ENCODE results near the gene NUBPL.
"Not testable (repeated sequence)": the region's sequence is repeated elsewhere in the genome, so short reads cannot be mapped to it uniquely, and the experiment has no call there.

NUBPL gene

GRCh38 chr14:31668348-31668747 lies 107.1 kb downstream of the NUBPL start:
- in situ Hi-C loops (cut with MboI; ENCODE audit: low sequenced_read_pairs), result no loop called here

GRCh38 chr14:31672709-31673108 lies 111.5 kb downstream of the NUBPL start:
- in situ Hi-C loops (cut with MboI; ENCODE audit: low sequenced_read_pairs), result no loop called here

DNA sequence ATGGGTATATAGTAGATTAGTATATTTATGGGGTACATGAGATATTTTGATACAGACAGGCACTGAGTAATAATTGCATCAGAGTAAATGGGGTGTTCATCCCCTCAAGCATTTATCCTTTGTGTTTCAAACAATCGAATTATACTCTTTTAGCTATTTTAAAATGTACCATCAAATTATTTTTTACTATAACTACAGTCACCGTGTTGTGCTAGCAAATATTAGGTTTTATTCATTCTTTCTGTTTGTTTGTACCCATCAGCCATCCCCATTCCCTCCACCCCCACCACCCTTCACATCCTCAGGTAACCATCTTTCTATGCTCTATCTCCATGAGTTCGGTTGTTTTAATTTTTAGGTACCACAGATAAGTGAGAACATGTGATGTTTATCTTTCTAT lies 115.8 kb downstream of the NUBPL start:
- in situ Hi-C loops (cut with MboI; ENCODE audit: low sequenced_read_pairs), result no loop called here

- in situ Hi-C loops (cut with MboI; ENCODE audit: low sequenced_read_pairs), result no loop called here
Measured at GRCh38 chr14:31677630-31678029, 116.4 kb downstream of the NUBPL start.

- in situ Hi-C loops (cut with MboI; ENCODE audit: low sequenced_read_pairs), result no loop called here
Measured at GRCh38 chr14:31678421-31679249, 117.4 kb downstream of the NUBPL start.

DNA sequence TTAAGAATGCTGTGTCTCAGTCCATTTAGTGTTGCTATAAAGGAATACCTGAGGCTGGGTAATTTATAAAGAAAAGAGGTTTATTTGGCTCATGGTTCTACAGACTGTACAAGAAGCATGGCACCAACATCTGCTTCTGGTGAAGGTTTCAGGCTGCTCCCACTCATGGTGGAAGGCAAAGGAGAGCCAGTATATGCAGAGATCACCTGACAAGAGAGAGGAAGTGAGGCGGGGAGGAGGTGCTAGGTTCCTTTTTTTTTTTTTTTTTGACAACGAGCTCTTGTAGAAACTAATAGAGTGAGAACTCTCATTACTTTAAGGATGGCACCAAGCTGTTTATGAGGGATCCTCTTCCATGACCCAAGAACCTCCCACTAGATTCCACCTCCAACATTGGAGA lies 121.6 kb downstream of the NUBPL start:
- in situ Hi-C loops (cut with MboI; ENCODE audit: low sequenced_read_pairs), result no loop called here

GRCh38 chr14:31687726-31688125 lies 126.5 kb downstream of the NUBPL start:
- in situ Hi-C loops (cut with MboI; ENCODE audit: low sequenced_read_pairs), result no loop called here

DNA sequence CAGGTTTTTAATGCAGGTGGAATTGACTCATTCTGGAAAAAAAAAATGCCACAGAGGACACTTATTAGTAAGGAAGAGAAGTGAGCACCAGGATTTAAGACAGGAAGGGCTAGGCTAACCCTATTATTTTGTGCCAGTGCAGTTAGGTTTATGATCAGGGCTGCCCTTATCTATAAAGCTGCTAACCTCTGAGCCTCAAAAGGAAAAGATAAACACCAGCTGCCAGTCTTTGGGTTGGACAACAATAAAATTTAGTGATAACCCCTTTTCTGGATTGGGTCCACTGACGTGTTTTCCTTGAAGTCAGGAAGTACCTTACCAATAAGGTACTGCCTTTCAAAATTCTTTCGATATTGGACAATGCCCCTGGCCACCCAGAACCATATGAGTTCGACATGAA lies 128.9 kb downstream of the NUBPL start:
- in situ Hi-C loops (cut with MboI; ENCODE audit: low sequenced_read_pairs), result no loop called here

- in situ Hi-C loops (cut with MboI; ENCODE audit: low sequenced_read_pairs), result no loop called here
Measured at GRCh38 chr14:31692376-31692781, 131.2 kb downstream of the NUBPL start.

GRCh38 chr14:31696378-31696777 lies 135.2 kb downstream of the NUBPL start:
- in situ Hi-C loops (cut with MboI; ENCODE audit: low sequenced_read_pairs), result no loop called here

DNA sequence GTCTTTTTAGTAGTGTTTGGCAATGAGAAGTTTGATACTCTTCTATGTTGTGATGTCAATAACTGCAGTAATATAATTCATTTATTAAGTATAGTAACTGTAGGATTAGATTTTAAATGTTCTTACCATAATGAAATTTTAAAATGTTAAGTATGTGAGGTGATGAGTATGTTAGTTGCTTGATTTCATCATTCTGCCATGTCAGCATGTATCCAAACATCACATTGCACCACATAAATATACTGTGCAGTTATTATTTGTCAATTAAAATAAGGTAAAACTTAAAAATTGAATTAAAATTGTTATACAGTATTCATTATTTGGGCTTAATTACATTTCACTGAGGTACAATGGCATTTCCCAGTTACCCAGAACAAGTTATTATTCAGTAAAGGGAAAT lies 138.6 kb downstream of the NUBPL start:
- in situ Hi-C loops (cut with MboI; ENCODE audit: low sequenced_read_pairs), result no loop called here

- in situ Hi-C loops (cut with MboI; ENCODE audit: low sequenced_read_pairs), result no loop called here
Measured at GRCh38 chr14:31700282-31701074, 139.3 kb downstream of the NUBPL start.

DNA sequence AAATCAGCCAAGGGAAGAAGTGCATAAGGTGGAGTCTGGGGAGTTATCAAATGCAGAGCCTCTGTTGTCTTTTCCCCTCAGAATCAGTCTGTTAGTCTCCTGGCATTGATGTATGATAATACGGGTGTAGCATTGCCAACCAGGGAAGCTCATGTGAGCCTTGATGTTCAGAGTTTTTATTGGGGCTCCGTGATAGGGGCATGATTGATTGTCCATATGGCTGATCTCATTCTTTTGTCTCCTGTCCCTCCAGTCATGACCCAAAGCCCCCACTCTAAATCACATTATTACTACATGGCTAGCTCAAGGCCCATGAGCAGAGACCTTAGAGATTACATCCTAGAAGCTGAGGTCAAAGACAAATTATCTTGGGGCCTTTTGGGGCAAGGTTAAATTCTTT lies 140.9 kb downstream of the NUBPL start:
- in situ Hi-C loops (cut with MboI; ENCODE audit: low sequenced_read_pairs), result no loop called here

DNA sequence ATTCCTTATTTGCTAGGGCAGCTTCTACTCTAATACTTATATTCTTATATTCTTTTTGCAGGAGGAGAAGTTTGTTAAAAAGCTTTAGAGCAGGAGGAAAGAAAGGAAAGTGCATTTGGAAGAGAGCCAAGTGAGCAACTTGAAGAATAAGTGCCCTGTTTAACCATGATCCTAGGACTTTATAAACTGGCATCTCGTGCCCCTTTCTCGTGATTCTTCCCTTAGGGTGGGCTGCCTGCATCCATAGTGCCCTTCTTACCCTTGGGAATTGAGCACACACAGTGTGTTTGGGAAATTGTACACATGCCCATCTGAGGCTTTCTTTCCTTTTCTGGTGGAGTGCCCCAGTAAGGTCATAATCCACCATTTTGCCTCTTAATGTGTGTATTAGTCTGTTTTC lies 141.9 kb downstream of the NUBPL start:
- in situ Hi-C loops (cut with MboI; ENCODE audit: low sequenced_read_pairs), result no loop called here

- in situ Hi-C loops (cut with MboI; ENCODE audit: low sequenced_read_pairs), result no loop called here
Measured at GRCh38 chr14:31705731-31706130, 144.5 kb downstream of the NUBPL start.

- in situ Hi-C loops (cut with MboI; ENCODE audit: low sequenced_read_pairs), result not testable (repeated sequence)
Measured at GRCh38 chr14:31708661-31709060, 147.5 kb downstream of the NUBPL start.

GRCh38 chr14:31712244-31713127 lies 151.3 kb downstream of the NUBPL start:
- in situ Hi-C loops (cut with MboI; ENCODE audit: low sequenced_read_pairs), result no loop called here

DNA sequence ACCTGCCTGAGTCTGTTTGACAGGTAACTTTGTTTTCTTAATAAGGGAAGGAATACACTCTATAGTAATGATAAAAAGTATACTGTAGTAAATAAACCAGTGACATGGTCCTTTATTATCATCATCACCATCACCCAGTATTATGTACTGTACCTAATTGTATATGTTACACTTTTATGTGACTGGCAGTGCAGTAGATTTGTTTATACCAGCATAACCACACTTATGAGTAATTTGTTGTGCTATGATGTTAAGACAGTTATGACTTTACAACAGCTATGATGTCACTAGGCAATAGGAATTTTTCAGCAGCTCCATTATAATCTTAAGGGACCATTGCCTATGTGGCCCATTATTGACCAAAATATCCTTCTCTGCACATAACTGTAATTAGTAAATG lies 155.0 kb downstream of the NUBPL start:
- in situ Hi-C loops (cut with MboI; ENCODE audit: low sequenced_read_pairs), result no loop called here

DNA sequence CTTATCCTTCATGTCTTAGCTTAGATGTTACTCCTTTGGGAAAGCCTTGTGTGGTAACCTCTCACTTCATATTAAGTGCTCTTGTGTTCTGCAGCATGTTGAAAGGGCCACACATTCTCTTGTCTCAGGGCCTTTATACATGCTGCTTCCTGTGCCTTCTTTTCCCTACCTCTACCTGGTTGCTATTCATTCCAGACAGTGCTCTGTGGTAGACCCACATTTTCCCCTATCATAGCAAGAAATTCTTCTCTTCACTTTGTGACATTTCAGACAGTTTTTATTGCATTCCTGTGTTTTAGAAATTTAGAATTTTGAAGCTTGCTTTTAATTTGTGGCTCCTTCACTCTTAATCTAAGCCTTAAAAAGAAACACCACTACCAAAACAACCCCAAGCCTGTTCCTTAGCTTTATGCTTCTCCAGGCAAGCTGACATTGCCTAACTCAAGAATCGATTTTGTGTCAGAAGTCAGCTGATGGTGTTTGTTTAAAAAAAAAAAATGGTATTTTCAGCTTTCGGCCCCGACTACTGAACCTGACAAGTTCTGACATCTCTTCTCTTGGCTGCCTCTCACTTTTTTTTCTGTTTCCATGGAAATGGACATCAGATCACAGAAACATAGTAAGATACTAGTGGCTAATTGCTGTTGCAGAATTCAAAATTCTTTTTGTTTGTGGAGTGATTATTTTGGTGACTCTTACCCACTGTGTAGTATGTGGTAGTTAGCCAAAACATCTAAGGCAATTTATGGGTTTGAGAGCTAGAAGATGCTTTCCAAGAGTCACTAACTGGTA lies 156.3 kb downstream of the NUBPL start:
- in situ Hi-C loops (cut with MboI; ENCODE audit: low sequenced_read_pairs), result no loop called here

DNA sequence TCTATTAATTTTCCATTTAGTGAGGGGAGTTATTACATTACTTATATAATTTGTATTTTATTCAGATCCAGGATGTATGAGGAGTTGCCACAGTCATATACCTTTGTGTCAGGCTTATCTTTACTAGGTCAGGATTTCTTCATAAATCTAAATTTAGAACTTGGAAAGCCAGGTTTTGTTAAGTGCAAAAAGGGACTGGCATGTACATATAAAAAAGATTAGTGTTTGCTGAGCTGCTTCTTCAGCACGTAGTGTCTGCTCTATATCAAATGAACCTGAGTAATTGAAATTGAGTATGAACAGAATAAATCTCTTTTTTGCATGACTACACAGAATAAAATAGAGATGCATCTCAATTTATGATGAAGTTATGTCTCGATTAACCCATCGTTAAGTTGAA lies 157.4 kb downstream of the NUBPL start:
- in situ Hi-C loops (cut with MboI; ENCODE audit: low sequenced_read_pairs), result no loop called here
